ENCODE data around the gene ITGA7.

ITGA7 gene

DNA sequence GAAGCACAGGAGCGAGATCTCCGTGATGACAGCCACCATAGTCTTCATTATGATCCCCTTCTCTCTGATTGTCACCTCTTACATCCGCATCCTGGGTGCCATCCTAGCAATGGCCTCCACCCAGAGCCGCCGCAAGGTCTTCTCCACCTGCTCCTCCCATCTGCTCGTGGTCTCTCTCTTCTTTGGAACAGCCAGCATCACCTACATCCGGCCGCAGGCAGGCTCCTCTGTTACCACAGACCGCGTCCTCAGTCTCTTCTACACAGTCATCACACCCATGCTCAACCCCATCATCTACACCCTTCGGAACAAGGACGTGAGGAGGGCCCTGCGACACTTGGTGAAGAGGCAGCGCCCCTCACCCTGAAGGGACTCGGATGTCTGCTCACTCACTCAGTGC, 70.2 kb downstream of the ITGA7 start:
- ATAC-seq = no peak
- TF ChIP-seq ZFP30 (CRISPR knock-in tag; IDR thresholded peaks at IDR 0.05) = no peak
- no peak for TF ChIP-seq CSDC2 (CRISPR knock-in tag; IDR thresholded peaks at IDR 0.05)
- TF ChIP-seq ISL1 (CRISPR knock-in tag; IDR thresholded peaks at IDR 0.05) = no peak

DNA sequence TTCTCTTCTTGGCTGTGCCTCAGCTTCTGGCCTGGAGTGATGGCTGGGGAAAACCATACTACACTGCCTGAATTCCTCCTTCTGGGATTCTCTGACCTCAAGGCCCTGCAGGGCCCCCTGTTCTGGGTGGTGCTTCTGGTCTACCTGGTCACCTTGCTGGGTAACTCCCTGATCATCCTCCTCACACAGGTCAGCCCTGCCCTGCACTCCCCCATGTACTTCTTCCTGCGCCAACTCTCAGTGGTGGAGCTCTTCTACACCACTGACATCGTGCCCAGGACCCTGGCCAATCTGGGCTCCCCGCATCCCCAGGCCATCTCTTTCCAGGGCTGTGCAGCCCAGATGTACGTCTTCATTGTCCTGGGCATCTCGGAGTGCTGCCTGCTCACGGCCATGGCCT, 70.9 kb downstream of the ITGA7 start, which contains the start of gene OR10P1:
Gene OR10P1, plus strand, starts transcription at position 40 of the 400 bp plus-strand sequence. Its CDS starts 0 bp downstream, at position 40.
- no peak for TF ChIP-seq BACH2 (CRISPR knock-in tag; IDR thresholded peaks at IDR 0.05; ENCODE audit: borderline replicate concordance)
- no peak for TF ChIP-seq TCF4 (CRISPR knock-in tag; IDR thresholded peaks at IDR 0.05; ENCODE audit: borderline replicate concordance)
- TF ChIP-seq, protein P1, sequence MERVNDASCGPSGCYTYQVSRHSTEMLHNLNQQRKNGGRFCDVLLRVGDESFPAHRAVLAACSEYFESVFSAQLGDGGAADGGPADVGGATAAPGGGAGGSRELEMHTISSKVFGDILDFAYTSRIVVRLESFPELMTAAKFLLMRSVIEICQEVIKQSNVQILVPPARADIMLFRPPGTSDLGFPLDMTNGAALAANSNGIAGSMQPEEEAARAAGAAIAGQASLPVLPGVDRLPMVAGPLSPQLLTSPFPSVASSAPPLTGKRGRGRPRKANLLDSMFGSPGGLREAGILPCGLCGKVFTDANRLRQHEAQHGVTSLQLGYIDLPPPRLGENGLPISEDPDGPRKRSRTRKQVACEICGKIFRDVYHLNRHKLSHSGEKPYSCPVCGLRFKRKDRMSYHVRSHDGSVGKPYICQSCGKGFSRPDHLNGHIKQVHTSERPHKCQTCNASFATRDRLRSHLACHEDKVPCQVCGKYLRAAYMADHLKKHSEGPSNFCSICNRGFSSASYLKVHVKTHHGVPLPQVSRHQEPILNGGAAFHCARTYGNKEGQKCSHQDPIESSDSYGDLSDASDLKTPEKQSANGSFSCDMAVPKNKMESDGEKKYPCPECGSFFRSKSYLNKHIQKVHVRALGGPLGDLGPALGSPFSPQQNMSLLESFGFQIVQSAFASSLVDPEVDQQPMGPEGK (CRISPR knock-in tag; IDR thresholded peaks at IDR 0.05; ENCODE audit: borderline replicate concordance) = no peak
- TF ChIP-seq RARB (CRISPR knock-in tag; IDR thresholded peaks at IDR 0.05) = no peak
- TF ChIP-seq ESRRG (CRISPR knock-in tag; IDR thresholded peaks at IDR 0.05) = no peak
- TF ChIP-seq ARNTL (CRISPR knock-in tag; IDR thresholded peaks at IDR 0.05; ENCODE audit: borderline replicate concordance, low read depth) = no peak
- TF ChIP-seq TOX (CRISPR knock-in tag; IDR thresholded peaks at IDR 0.05; ENCODE audit: borderline replicate concordance) = no peak
- no peak for TF ChIP-seq ZNF8 (CRISPR knock-in tag; IDR thresholded peaks at IDR 0.05)
- TF ChIP-seq ZC3H10 (CRISPR knock-in tag; IDR thresholded peaks at IDR 0.05) = no peak

DNA sequence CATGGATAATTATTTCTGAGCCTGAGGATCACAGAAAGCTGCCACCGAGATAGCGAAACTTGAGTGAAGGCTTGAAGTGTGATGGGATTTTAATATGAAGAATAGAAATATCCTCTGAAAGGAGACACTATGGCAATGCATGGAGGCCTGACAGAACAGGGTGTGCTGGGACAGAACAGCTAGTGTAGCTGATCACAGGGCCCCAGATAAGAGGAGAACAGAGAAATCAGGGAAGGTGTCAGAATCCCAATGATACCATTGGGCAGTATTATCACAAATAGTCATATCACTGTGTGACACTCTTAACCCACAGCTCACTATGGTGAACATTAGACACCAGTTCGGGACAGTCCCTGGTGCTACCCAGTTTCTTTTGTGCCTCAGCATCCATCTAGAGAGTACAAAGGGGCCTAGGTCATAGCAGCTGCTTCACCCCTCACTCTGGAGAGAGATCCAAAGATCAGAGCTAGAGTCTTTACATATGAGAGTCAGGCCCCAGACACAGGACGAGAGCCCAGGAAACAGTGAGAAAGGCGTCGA, 71.5 kb downstream of the ITGA7 start:
- ATAC-seq = no peak
- no peak for TF ChIP-seq GLIS3 (CRISPR knock-in tag; IDR thresholded peaks at IDR 0.05)
- TF ChIP-seq ZFP30 (CRISPR knock-in tag; IDR thresholded peaks at IDR 0.05) = no peak
- TF ChIP-seq, protein P2, sequence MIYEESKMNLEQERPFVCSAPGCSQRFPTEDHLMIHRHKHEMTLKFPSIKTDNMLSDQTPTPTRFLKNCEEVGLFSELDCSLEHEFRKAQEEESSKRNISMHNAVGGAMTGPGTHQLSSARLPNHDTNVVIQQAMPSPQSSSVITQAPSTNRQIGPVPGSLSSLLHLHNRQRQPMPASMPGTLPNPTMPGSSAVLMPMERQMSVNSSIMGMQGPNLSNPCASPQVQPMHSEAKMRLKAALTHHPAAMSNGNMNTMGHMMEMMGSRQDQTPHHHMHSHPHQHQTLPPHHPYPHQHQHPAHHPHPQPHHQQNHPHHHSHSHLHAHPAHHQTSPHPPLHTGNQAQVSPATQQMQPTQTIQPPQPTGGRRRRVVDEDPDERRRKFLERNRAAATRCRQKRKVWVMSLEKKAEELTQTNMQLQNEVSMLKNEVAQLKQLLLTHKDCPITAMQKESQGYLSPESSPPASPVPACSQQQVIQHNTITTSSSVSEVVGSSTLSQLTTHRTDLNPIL (CRISPR knock-in tag; IDR thresholded peaks at IDR 0.05; ENCODE audit: low read depth) = no peak
- TF ChIP-seq, protein P3, sequence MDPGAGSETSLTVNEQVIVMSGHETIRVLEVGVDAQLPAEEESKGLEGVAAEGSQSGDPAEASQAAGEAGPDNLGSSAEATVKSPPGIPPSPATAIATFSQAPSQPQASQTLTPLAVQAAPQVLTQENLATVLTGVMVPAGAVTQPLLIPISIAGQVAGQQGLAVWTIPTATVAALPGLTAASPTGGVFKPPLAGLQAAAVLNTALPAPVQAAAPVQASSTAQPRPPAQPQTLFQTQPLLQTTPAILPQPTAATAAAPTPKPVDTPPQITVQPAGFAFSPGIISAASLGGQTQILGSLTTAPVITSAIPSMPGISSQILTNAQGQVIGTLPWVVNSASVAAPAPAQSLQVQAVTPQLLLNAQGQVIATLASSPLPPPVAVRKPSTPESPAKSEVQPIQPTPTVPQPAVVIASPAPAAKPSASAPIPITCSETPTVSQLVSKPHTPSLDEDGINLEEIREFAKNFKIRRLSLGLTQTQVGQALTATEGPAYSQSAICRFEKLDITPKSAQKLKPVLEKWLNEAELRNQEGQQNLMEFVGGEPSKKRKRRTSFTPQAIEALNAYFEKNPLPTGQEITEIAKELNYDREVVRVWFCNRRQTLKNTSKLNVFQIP (CRISPR knock-in tag; IDR thresholded peaks at IDR 0.05; ENCODE audit: borderline replicate concordance, low read depth) = no peak
- TF ChIP-seq, protein P1 (CRISPR knock-in tag; IDR thresholded peaks at IDR 0.05; ENCODE audit: borderline replicate concordance) = no peak
- no peak for TF ChIP-seq ZC3H10 (CRISPR knock-in tag; IDR thresholded peaks at IDR 0.05)
- TF ChIP-seq SNAI2 (CRISPR knock-in tag; IDR thresholded peaks at IDR 0.05) = no peak

More for the DNA sequence above, 70.9 kb downstream of the ITGA7 start, which contains the start of gene OR10P1:
- no peak; the same call in 2 of the 3 replicates for ATAC-seq

Measured in SK-N-SH treated with all-trans-retinoic acid at 6 μM for 48 hours (cell line).